Measurements from ENCODE around the gene DACH1. TPM values are rescaled to one million over a fixed set of nuclear protein-coding genes. Genes with fewer than 3 reads are reported as not detected.

The DACH1 gene
- total RNA-seq, 1 experiment from 2014 or later = 0.14 TPM

GRCh38 chr13:71871176-71871754 lies 4.3 kb upstream of the DACH1 start:
- TF ChIP-seq CTCF (IDR thresholded peaks at IDR 0.05; ENCODE audit: unreplicated experiment) = no peak
- no peak overlapping the region for H3K27ac Mint-ChIP-seq (ENCODE audit: unreplicated experiment)
- H3K27me3 Mint-ChIP-seq (ENCODE audit: unreplicated experiment) = no peaks in the 10 kb centered on the region
- CTCF ChIA-PET = no interaction called here
- H3K9me3 Mint-ChIP-seq (ENCODE audit: low read depth, unreplicated experiment) = no peaks in the 10 kb centered on the region
- DNase-seq = no peak
- intact Hi-C loops (cut with micrococcal nuclease; ENCODE audit: unreplicated experiment) = no loop called here
- H3K4me1 Mint-ChIP-seq (ENCODE audit: low read depth, unreplicated experiment) = no peaks in the 10 kb centered on the region
- peaks cover 12% of the 10 kb centered on the region for H3K36me3 Mint-ChIP-seq (ENCODE audit: insufficient read depth, unreplicated experiment)
- no peak overlapping the region for H3K4me3 Mint-ChIP-seq (ENCODE audit: low read depth, unreplicated experiment)
- BruUV-seq (replicated peaks) = no TSS peak

DNA sequence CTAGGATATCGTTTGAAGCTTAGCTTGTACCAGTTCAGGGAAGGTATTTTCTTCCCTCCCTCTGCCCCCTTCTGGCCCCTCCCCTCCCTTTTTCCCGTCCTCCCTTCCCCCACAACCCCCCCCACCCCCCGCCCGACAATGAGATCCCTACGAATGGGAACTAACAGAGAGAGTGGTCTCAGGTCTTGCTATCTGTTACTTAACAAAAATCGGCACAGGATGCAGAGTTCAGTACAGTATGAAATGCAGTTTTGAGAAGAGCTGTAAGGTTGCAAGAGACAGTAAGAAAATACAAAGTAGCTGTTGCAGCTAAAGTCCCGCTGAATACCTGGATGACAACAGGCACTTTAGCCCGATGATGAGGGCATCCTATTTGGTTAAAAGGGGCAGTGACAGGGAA lies 3.1 kb upstream of the DACH1 start:
- H3K4me3 Mint-ChIP-seq (ENCODE audit: low read depth, unreplicated experiment) = no peak overlapping the region
- no peak for TF ChIP-seq CTCF (IDR thresholded peaks at IDR 0.05; ENCODE audit: unreplicated experiment)
- intact Hi-C loops (cut with micrococcal nuclease; ENCODE audit: unreplicated experiment) = no loop called here

DNA sequence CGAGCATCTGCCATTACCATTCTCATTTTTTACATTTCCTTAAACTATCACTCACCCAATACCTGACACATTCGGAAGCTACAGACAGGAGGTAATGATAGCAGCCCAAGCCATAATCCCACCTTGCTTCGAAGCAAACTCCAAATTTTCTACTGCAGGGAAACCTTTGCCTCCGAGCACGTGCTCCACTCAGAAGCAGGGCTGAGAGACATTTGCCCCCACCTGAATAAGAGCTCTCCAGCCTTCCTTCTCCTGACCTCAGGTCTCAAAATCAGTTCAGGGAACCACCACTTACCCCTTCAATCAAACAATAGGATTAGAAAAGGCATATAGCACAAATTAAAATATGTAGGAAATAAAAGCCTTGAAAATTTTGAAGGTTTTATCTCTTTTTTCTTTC lies 2.3 kb upstream of the DACH1 start:
- Mint-ChIP-seq H3K9me3 (ENCODE audit: low read depth, unreplicated experiment) (no peaks in the 10 kb centered on the region), H3K4me1 (ENCODE audit: low read depth, unreplicated experiment) (no peaks in the 10 kb centered on the region), H3K36me3 (ENCODE audit: insufficient read depth, unreplicated experiment) (peaks cover 23% of the 10 kb centered on the region), H3K27me3 (ENCODE audit: unreplicated experiment) (no peaks in the 10 kb centered on the region), H3K27ac (ENCODE audit: unreplicated experiment) (no peak overlapping the region), H3K4me3 (ENCODE audit: low read depth, unreplicated experiment) (no peak overlapping the region)
- CTCF ChIA-PET = no interaction called here
- intact Hi-C loops (cut with micrococcal nuclease; ENCODE audit: unreplicated experiment) = no loop called here
- no TSS peak for BruUV-seq (replicated peaks)
- no peak for DNase-seq
- TF ChIP-seq CTCF (IDR thresholded peaks at IDR 0.05; ENCODE audit: unreplicated experiment) = no peak

More for the DNA sequence above, 3.1 kb upstream of the DACH1 start:
- Mint-ChIP-seq H3K27me3 (ENCODE audit: unreplicated experiment) (no peaks in the 10 kb centered on the region), H3K4me1 (ENCODE audit: low read depth, unreplicated experiment) (no peaks in the 10 kb centered on the region), H3K9me3 (ENCODE audit: low read depth, unreplicated experiment) (no peaks in the 10 kb centered on the region), H3K36me3 (ENCODE audit: insufficient read depth, unreplicated experiment) (peaks cover 19% of the 10 kb centered on the region), H3K27ac (ENCODE audit: unreplicated experiment) (no peak overlapping the region)
- CTCF ChIA-PET = no interaction called here
- no TSS peak for BruUV-seq (replicated peaks)
- DNase-seq = no peak

DNA sequence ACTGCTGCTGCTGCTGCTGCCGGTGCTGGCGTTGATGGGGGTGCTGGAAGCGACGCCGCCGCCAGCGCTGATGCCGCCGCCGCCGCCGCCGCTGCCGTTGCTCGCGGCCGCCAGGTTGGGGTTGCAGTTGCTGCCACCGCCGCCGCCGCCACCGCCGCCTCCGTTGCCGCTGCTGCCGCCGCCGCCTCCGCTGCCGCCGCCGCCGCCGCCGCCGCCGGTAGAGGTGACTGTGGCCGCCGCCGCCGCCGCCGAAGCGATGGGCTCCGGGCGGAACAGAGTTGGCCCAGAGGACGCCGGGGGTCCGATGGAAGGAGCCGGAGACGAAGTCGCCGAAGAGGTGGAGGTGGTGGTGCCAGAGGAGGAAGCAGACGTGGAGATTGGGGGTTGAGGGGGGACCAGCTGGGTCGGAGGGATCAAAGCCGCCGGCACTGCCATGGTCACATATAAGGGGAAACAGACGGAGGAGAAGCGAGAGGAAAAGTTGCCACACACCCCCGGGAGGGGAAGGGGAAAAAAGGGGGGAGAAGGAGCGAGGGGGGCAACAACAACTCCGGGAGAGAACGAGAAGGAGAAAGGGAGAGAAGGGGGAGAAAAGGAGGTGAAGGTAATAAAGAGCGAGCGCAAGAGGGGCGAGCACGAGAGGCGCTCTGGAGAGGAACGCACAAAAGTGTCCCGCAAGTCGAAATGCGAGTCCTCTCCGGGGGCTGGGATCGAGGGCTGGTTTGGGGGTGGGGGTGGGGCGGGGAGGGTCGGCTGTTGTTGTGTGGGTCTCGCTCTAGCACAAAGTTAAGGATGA lies 471 bp downstream of the DACH1 start:
- H3K27ac Mint-ChIP-seq (ENCODE audit: unreplicated experiment) = no peak overlapping the region
- intact Hi-C loops (cut with micrococcal nuclease; ENCODE audit: unreplicated experiment) = no loop called here

More for the DNA sequence above, 471 bp downstream of the DACH1 start:
- Mint-ChIP-seq H3K4me1 (ENCODE audit: low read depth, unreplicated experiment) (no peaks in the 10 kb centered on the region), H3K27me3 (ENCODE audit: unreplicated experiment) (no peaks in the 10 kb centered on the region), H3K4me3 (ENCODE audit: low read depth, unreplicated experiment) (peak overlapping the region; percentile 76), H3K36me3 (ENCODE audit: insufficient read depth, unreplicated experiment) (peaks cover 23% of the 10 kb centered on the region), H3K9me3 (ENCODE audit: low read depth, unreplicated experiment) (no peaks in the 10 kb centered on the region)
- DNase-seq = peak; percentile 22
- CTCF ChIA-PET = interaction anchor here (0.9 kb wide), 1 partner anchor 12 kb away, joined by 4 read pairs; no protein-coding TSS in a partner anchor
- TF ChIP-seq CTCF (IDR thresholded peaks at IDR 0.05; ENCODE audit: unreplicated experiment) = no peak
- no TSS peak for BruUV-seq (replicated peaks)

All from Calu3 (cell line).